ENCODE results near the gene TUBB6. TPM values are rescaled to one million over a fixed set of nuclear protein-coding genes. Genes with fewer than 3 reads are reported as not detected.

Gene TUBB6
- total and polyA plus RNA-seq, 3 donors from 2014 or later, result 47.0 to 84.5 (median 65.1) TPM

DNA sequence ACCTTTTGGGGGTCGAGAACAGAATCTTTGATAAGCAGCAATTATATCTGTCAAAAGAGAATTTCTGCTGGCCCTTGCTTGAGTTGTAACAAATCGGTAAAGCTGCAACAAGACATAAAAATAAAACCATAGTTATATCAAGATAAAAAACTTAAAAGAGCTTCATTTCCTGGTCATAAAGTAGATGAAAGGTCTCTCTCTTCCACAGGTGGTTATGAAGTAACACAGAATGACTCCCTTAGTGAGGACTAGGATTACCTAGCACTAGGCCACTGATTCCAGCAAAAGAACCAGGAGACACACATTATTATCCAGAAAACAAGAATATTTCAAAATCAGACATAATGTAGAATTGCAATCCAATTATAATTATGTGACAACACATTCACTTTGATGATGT, 63.5 kb downstream of the TUBB6 start:
- H3K27me3 ChIP-seq, result no peaks in the 10 kb centered on the region
- no peak for TF ChIP-seq POLR2A (IDR thresholded peaks at IDR 0.05)
- 74% methylated on average over 2 of the region's 2 CpGs for WGBS, 2 donors
- H3K27ac ChIP-seq, result no peak overlapping the region
- intact Hi-C loops (cut with DNase I; ENCODE audit: low total_unique reads), result no loop called here
- peaks cover 20% of the 10 kb centered on the region for H3K4me1 ChIP-seq
- H3K4me3 ChIP-seq, result no peak overlapping the region
- no peak for DNase-seq
- no peaks in the 10 kb centered on the region for H3K9me3 ChIP-seq
- H3K36me3 ChIP-seq (ENCODE audit: low read depth, missing control alignments), result no peaks in the 10 kb centered on the region

DNA sequence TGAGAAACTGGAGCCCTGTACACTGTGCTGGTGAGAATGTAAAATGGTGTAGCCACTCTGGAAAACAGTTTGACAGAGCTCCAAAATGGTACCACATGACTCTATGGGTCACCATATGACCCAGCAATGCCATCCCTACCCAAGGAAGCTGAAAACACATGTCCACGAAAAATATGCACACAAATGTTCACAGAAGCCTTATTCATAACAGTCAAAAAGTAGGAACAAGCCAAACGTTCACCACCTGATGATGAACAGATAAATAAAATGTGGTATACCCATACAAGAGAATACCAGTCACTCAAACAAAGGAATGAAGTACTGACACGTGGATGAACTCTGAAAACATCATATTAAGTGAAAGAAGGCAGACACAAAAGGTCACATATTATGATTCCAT, 64.4 kb downstream of the TUBB6 start:
- TF ChIP-seq POLR2A (IDR thresholded peaks at IDR 0.05), result no peak
- TF ChIP-seq, protein P1, sequence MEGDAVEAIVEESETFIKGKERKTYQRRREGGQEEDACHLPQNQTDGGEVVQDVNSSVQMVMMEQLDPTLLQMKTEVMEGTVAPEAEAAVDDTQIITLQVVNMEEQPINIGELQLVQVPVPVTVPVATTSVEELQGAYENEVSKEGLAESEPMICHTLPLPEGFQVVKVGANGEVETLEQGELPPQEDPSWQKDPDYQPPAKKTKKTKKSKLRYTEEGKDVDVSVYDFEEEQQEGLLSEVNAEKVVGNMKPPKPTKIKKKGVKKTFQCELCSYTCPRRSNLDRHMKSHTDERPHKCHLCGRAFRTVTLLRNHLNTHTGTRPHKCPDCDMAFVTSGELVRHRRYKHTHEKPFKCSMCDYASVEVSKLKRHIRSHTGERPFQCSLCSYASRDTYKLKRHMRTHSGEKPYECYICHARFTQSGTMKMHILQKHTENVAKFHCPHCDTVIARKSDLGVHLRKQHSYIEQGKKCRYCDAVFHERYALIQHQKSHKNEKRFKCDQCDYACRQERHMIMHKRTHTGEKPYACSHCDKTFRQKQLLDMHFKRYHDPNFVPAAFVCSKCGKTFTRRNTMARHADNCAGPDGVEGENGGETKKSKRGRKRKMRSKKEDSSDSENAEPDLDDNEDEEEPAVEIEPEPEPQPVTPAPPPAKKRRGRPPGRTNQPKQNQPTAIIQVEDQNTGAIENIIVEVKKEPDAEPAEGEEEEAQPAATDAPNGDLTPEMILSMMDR (IDR thresholded peaks at IDR 0.05), result no peak
- Histone ChIP-seq H3K36me3 (ENCODE audit: low read depth, missing control alignments) (no peaks in the 10 kb centered on the region), H3K4me1 (peaks cover 20% of the 10 kb centered on the region), H3K27me3 (no peaks in the 10 kb centered on the region), H3K4me3 (no peak overlapping the region), H3K9me3 (no peaks in the 10 kb centered on the region), H3K27ac (no peak overlapping the region)
- no peak for DNase-seq
- 63 to 83% methylated on average over 3 of the region's 3 CpGs for WGBS, 2 donors
- intact Hi-C loops (cut with DNase I; ENCODE audit: low total_unique reads), result no loop called here

DNA sequence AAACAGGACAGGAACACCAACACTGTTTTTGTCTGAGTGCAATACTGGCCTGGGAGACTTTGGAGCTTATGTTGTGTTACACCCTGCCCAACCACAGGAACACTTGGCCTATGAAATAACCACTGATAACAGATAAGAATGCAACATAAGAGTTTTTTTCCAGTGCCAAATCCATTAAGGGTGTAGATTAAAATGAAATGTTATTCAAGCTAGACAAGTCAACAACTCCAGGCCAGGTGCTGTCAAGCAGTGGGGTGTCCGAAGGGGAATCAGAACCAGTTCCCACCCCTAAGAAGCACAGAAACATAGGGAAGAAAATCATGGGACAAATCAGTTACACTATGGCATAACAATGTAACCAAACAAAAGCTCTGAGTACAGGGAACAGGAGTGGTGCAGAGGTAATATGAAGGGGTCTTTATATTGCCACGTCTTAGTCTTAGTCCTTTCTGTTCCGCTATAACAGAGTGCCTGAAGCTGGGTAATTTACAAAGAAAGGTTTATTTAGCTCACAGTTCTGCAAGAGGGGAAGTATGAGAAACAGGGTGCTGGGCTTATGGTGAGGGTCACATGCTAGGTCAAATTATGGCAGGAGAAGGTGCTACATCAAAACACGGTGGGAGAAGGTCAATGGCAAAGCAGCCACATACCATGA, 65.2 kb downstream of the TUBB6 start:
- Histone ChIP-seq H3K27ac (peak overlapping the region in 1 of 2 donors; percentile 1), H3K4me1 (peaks cover 20% of the 10 kb centered on the region), H3K9me3 (no peaks in the 10 kb centered on the region), H3K4me3 (no peak overlapping the region), H3K27me3 (no peaks in the 10 kb centered on the region), H3K36me3 (ENCODE audit: low read depth, missing control alignments) (no peaks in the 10 kb centered on the region)
- intact Hi-C loops (cut with DNase I; ENCODE audit: low total_unique reads), result no loop called here
- DNase-seq, result peak; percentile 43
- TF ChIP-seq, protein P1 (IDR thresholded peaks at IDR 0.05), result no peak
- TF ChIP-seq POLR2A (IDR thresholded peaks at IDR 0.05), result no peak
- 48% methylated on average over 4 of the region's 4 CpGs for WGBS, 2 donors

GRCh38 chr18:12373771-12374116, 65.7 kb downstream of the TUBB6 start:
- Histone ChIP-seq H3K9me3 (no peaks in the 10 kb centered on the region), H3K27me3 (no peaks in the 10 kb centered on the region), H3K27ac (peak overlapping the region in 1 of 2 donors; percentile 1), H3K4me1 (peaks cover 20% of the 10 kb centered on the region), H3K4me3 (no peak overlapping the region), H3K36me3 (ENCODE audit: low read depth, missing control alignments) (no peaks in the 10 kb centered on the region)
- TF ChIP-seq, protein P1 (IDR thresholded peaks at IDR 0.05), result no peak
- no peak for TF ChIP-seq POLR2A (IDR thresholded peaks at IDR 0.05)
- DNase-seq, result no peak
- intact Hi-C loops (cut with DNase I; ENCODE audit: low total_unique reads), result no loop called here
- 64% methylated on average over 2 of the region's 2 CpGs for WGBS, 2 donors

GRCh38 chr18:12374401-12374800, 66.4 kb downstream of the TUBB6 start:
- no peak for DNase-seq
- TF ChIP-seq POLR2A (IDR thresholded peaks at IDR 0.05), result no peak
- TF ChIP-seq, protein P1 (IDR thresholded peaks at IDR 0.05), result no peak
- intact Hi-C loops (cut with DNase I; ENCODE audit: low total_unique reads), result no loop called here
- Histone ChIP-seq H3K36me3 (ENCODE audit: low read depth, missing control alignments) (no peaks in the 10 kb centered on the region), H3K4me3 (no peak overlapping the region), H3K27ac (no peak overlapping the region), H3K27me3 (no peaks in the 10 kb centered on the region), H3K9me3 (no peaks in the 10 kb centered on the region), H3K4me1 (peaks cover 20% of the 10 kb centered on the region)
- WGBS, 2 donors, result 80 to 86% methylated on average over 6 of the region's 6 CpGs

Small RNA genes within 50 kb of the gene (small RNA-seq; reads per million reads assigned to genes)
- gene RNU6-170P, result 0 reads per million in 2 donors

Other genes starting within 250 kb of the TUBB6 start
- 10 to 100 TPM; 25.5 to 56.8 TPM for gene ANKRD62, start 214.4 kb upstream of the TUBB6 start, total RNA-seq
- gene ANKRD62, start 214.4 kb upstream of the TUBB6 start, polyA plus RNA-seq (ENCODE audit: insufficient read depth, low read depth, low replicate concordance), result 2.8 TPM
- not detected for gene CIDEA, start 53.9 kb upstream of the TUBB6 start, total RNA-seq
- 0.57 TPM for gene CIDEA, start 53.9 kb upstream of the TUBB6 start, polyA plus RNA-seq (ENCODE audit: insufficient read depth, low read depth, low replicate concordance)
- 10 to 100 TPM; 57.4 to 63.6 TPM for gene AFG3L2, start 69.0 kb downstream of the TUBB6 start, total RNA-seq
- 47.6 TPM for gene AFG3L2, start 69.0 kb downstream of the TUBB6 start, polyA plus RNA-seq (ENCODE audit: insufficient read depth, low read depth, low replicate concordance)
- gene PRELID3A, start 99.7 kb downstream of the TUBB6 start, total RNA-seq, result 1 to 10 TPM; 7.8 to 9.5 TPM
- gene PRELID3A, start 99.7 kb downstream of the TUBB6 start, polyA plus RNA-seq (ENCODE audit: insufficient read depth, low read depth, low replicate concordance), result 2.3 TPM